Measurements from ENCODE around the gene ATP1A1. TPM values are rescaled to one million over a fixed set of nuclear protein-coding genes. Genes with fewer than 3 reads are reported as not detected.

ATP1A1 gene
- total RNA-seq, 8 experiments from 2014 or later = 84.7 to 209 (median 128) TPM

GRCh38 chr1:116376729-116377086 lies 3.7 kb downstream of the ATP1A1 start:
- no peak for ATAC-seq (replicated peaks in 6 of 8)
- H3K4me3 ChIP-seq = peak overlapping the region in 1 of 5 donors; percentile 75
- 0 to 100% (median 53%) methylated on average over 1 of the region's 1 CpG; no CpG with 5 or more reads in 1 of the 10 experiments for WGBS, 10 experiments
- no peak overlapping the region for H3K27ac ChIP-seq
- in situ Hi-C loops (cut with MboI; ENCODE audit: low pct_unique_long_range_greater_than_20kb in 2 of 9, low sequenced_read_pairs in 9 of 9, unreplicated experiment in 9 of 9) = no loop called here
- H3K4me1 ChIP-seq (replicated peaks in 1 of 2) = peaks cover 44 to 46% of the 10 kb centered on the region in 2 donors

- WGBS, 10 experiments = 12 to 89% (median 75%) methylated on average over 5 to 13 of the region's 13 CpGs
- Histone ChIP-seq H3K27ac (no peak overlapping the region), H3K4me3 (no peak overlapping the region), H3K4me1 (replicated peaks in 1 of 2) (peaks cover 44 to 46% of the 10 kb centered on the region in 2 donors)
- in situ Hi-C loops (cut with MboI; ENCODE audit: low pct_unique_long_range_greater_than_20kb in 2 of 9, low sequenced_read_pairs in 9 of 9, unreplicated experiment in 9 of 9) = no loop called here
- ATAC-seq (replicated peaks in 6 of 8) = peak in 4 of 8 experiments; percentile 9 to 44 (median 33)
These were observed 4.8 kb downstream of the ATP1A1 start for GRCh38 chr1:116377541-116378529.

GRCh38 chr1:116379057-116379630 lies 6.1 kb downstream of the ATP1A1 start:
- no peak for ATAC-seq (replicated peaks in 6 of 8)
- Histone ChIP-seq H3K4me3 (no peak overlapping the region), H3K4me1 (replicated peaks in 1 of 2) (peaks cover 44 to 46% of the 10 kb centered on the region in 2 donors), H3K27ac (no peak overlapping the region)
- in situ Hi-C loops (cut with MboI; ENCODE audit: low pct_unique_long_range_greater_than_20kb in 2 of 9, low sequenced_read_pairs in 9 of 9, unreplicated experiment in 9 of 9) = no loop called here
- WGBS, 10 experiments = 20 to 100% (median 80%) methylated on average over 1 to 2 of the region's 2 CpGs; no CpG with 5 or more reads in 1 of the 10 experiments

- Histone ChIP-seq H3K4me1 (replicated peaks in 1 of 2) (peaks cover 42 to 46% of the 10 kb centered on the region in 2 donors), H3K27ac (no peak overlapping the region), H3K4me3 (no peak overlapping the region)
- in situ Hi-C loops (cut with MboI; ENCODE audit: low pct_unique_long_range_greater_than_20kb in 2 of 9, low sequenced_read_pairs in 9 of 9, unreplicated experiment in 9 of 9) = no loop called here
- 63 to 100% (median 92%) methylated on average over 1 to 6 of the region's 6 CpGs; no CpG with 5 or more reads in 1 of the 10 experiments for WGBS, 10 experiments
- ATAC-seq (replicated peaks in 6 of 8) = no peak
These were observed 6.8 kb downstream of the ATP1A1 start for GRCh38 chr1:116379674-116380498.

GRCh38 chr1:116380499-116381242 lies 7.6 kb downstream of the ATP1A1 start:
- Histone ChIP-seq H3K4me1 (replicated peaks in 1 of 2) (peaks cover 34 to 38% of the 10 kb centered on the region in 2 donors), H3K27ac (no peak overlapping the region), H3K4me3 (no peak overlapping the region)
- WGBS, 10 experiments = 78 to 100% (median 93%) methylated on average over 1 to 7 of the region's 7 CpGs; no CpG with 5 or more reads in 1 of the 10 experiments
- no peak for ATAC-seq (replicated peaks in 6 of 8)
- in situ Hi-C loops (cut with MboI; ENCODE audit: low pct_unique_long_range_greater_than_20kb in 2 of 9, low sequenced_read_pairs in 9 of 9, unreplicated experiment in 9 of 9) = no loop called here

- ATAC-seq (replicated peaks in 6 of 8) = no peak
- H3K4me3 ChIP-seq = no peak overlapping the region
- in situ Hi-C loops (cut with MboI; ENCODE audit: low pct_unique_long_range_greater_than_20kb in 2 of 9, low sequenced_read_pairs in 9 of 9, unreplicated experiment in 9 of 9) = no loop called here
- peaks cover 19 to 21% of the 10 kb centered on the region in 2 donors for H3K4me1 ChIP-seq (replicated peaks in 1 of 2)
- WGBS, 10 experiments = 59 to 96% (median 79%) methylated on average over 1 to 2 of the region's 2 CpGs; no CpG with 5 or more reads in 1 of the 10 experiments
- H3K27ac ChIP-seq = no peak overlapping the region
These were observed 9.3 kb downstream of the ATP1A1 start for GRCh38 chr1:116382321-116382720.

GRCh38 chr1:116382857-116383483 lies 9.9 kb downstream of the ATP1A1 start:
- peak in 2 of 8 experiments; percentile 26 to 52 for ATAC-seq (replicated peaks in 6 of 8)
- Histone ChIP-seq H3K27ac (no peak overlapping the region), H3K4me3 (no peak overlapping the region), H3K4me1 (replicated peaks in 1 of 2) (peaks cover 13 to 17% of the 10 kb centered on the region in 2 donors)
- WGBS, 10 experiments = 17 to 100% (median 84%) methylated on average over 1 to 4 of the region's 4 CpGs
- in situ Hi-C loops (cut with MboI; ENCODE audit: low pct_unique_long_range_greater_than_20kb in 2 of 9, low sequenced_read_pairs in 9 of 9, unreplicated experiment in 9 of 9) = no loop called here

GRCh38 chr1:116386042-116386441 lies 13.0 kb downstream of the ATP1A1 start:
- Histone ChIP-seq H3K4me3 (no peak overlapping the region), H3K27ac (no peak overlapping the region), H3K4me1 (replicated peaks in 1 of 2) (no peaks in the 10 kb centered on the region)
- no peak for ATAC-seq (replicated peaks in 6 of 8)
- 17 to 94% (median 82%) methylated on average over 2 to 4 of the region's 4 CpGs; no CpG with 5 or more reads in 1 of the 10 experiments for WGBS, 10 experiments
- in situ Hi-C loops (cut with MboI; ENCODE audit: low pct_unique_long_range_greater_than_20kb in 2 of 9, low sequenced_read_pairs in 9 of 9, unreplicated experiment in 9 of 9) = no loop called here

GRCh38 chr1:116387551-116387950 lies 14.5 kb downstream of the ATP1A1 start:
- no peak overlapping the region for H3K4me3 ChIP-seq

GRCh38 chr1:116388122-116388521 lies 15.1 kb downstream of the ATP1A1 start:
- Histone ChIP-seq H3K4me3 (no peak overlapping the region), H3K4me1 (replicated peaks in 1 of 2) (no peaks in the 10 kb centered on the region), H3K27ac (no peak overlapping the region)
- WGBS, 10 experiments = 50 to 100% (median 94%) methylated on average over 1 to 3 of the region's 3 CpGs; no CpG with 5 or more reads in 1 of the 10 experiments
- in situ Hi-C loops (cut with MboI; ENCODE audit: low pct_unique_long_range_greater_than_20kb in 2 of 9, low sequenced_read_pairs in 9 of 9, unreplicated experiment in 9 of 9) = no loop called here
- peak in 1 of 8 experiments; percentile 29 for ATAC-seq (replicated peaks in 6 of 8)

More at GRCh38 chr1:116387551-116387950, 14.5 kb downstream of the ATP1A1 start:
- no peak for ATAC-seq (replicated peaks in 6 of 8)
- no peaks in the 10 kb centered on the region for H3K4me1 ChIP-seq (replicated peaks in 1 of 2)
- in situ Hi-C loops (cut with MboI; ENCODE audit: low pct_unique_long_range_greater_than_20kb in 2 of 9, low sequenced_read_pairs in 9 of 9, unreplicated experiment in 9 of 9) = no loop called here
- WGBS, 10 experiments = 88 to 100% (median 94%) methylated on average over 3 to 6 of the region's 6 CpGs; no CpG with 5 or more reads in 5 of the 10 experiments
- no peak overlapping the region for H3K27ac ChIP-seq

GRCh38 chr1:116389013-116389412 lies 16.0 kb downstream of the ATP1A1 start:
- ATAC-seq (replicated peaks in 6 of 8) = no peak
- Histone ChIP-seq H3K27ac (no peak overlapping the region), H3K4me1 (replicated peaks in 1 of 2) (no peaks in the 10 kb centered on the region), H3K4me3 (no peak overlapping the region)
- in situ Hi-C loops (cut with MboI; ENCODE audit: low pct_unique_long_range_greater_than_20kb in 2 of 9, low sequenced_read_pairs in 9 of 9, unreplicated experiment in 9 of 9) = no loop called here
- 83 to 100% (median 98%) methylated on average over 1 to 2 of the region's 2 CpGs; no CpG with 5 or more reads in 2 of the 10 experiments for WGBS, 10 experiments

- in situ Hi-C loops (cut with MboI; ENCODE audit: low pct_unique_long_range_greater_than_20kb in 2 of 9, low sequenced_read_pairs in 9 of 9, unreplicated experiment in 9 of 9) = no loop called here
- H3K27ac ChIP-seq = no peak overlapping the region
- H3K4me3 ChIP-seq = no peak overlapping the region
- WGBS, 10 experiments = 89 to 100% (median 98%) methylated on average over 1 to 6 of the region's 6 CpGs; no CpG with 5 or more reads in 1 of the 10 experiments
- no peak for ATAC-seq (replicated peaks in 6 of 8)
- no peaks in the 10 kb centered on the region for H3K4me1 ChIP-seq (replicated peaks in 1 of 2)
These were observed 16.6 kb downstream of the ATP1A1 start for GRCh38 chr1:116389686-116390085.

Measured in motor neuron (in vitro differentiated cells).